Measurements from ENCODE around the gene UTP25. TPM values are rescaled to one million over a fixed set of nuclear protein-coding genes. Genes with fewer than 3 reads are reported as not detected.

UTP25 gene
- total RNA-seq, 4 donors from 2014 or later = 5.3 to 9.5 (median 8.6) TPM

GRCh38 chr1:209882942-209883340 is 55.2 kb downstream of the UTP25 start:
- no peak for TF ChIP-seq CTCF (IDR thresholded peaks at IDR 0.05; ENCODE audit: low read depth)

GRCh38 chr1:209883341-209883971 is 55.7 kb downstream of the UTP25 start:
- TF ChIP-seq CTCF (IDR thresholded peaks at IDR 0.05; ENCODE audit: low read depth) = no peak

- no peak for TF ChIP-seq CTCF (IDR thresholded peaks at IDR 0.05; ENCODE audit: low read depth)
These were observed 56.5 kb downstream of the UTP25 start for GRCh38 chr1:209884249-209884648.

- no peak for TF ChIP-seq CTCF (IDR thresholded peaks at IDR 0.05; ENCODE audit: low read depth)
These were observed 56.9 kb downstream of the UTP25 start for GRCh38 chr1:209884665-209885117.

- TF ChIP-seq CTCF (IDR thresholded peaks at IDR 0.05; ENCODE audit: low read depth) = no peak
These were observed 57.8 kb downstream of the UTP25 start for GRCh38 chr1:209885403-209886218.

- TF ChIP-seq CTCF (IDR thresholded peaks at IDR 0.05; ENCODE audit: low read depth) = no peak
These were observed 58.4 kb downstream of the UTP25 start for GRCh38 chr1:209886219-209886536.

GRCh38 chr1:209889077-209889418 is 61.3 kb downstream of the UTP25 start:
- TF ChIP-seq CTCF (IDR thresholded peaks at IDR 0.05; ENCODE audit: low read depth) = no peak
